Transverse colon (tissue), 3 donors: ENCODE measurements around the gene PRKG1.

Source experiments
- CTCF ChIP-seq, 5 experiments: fragments of 200-600 bp in 3 of 5; fragments of 450-650 bp in 2 of 5; sonication (generic) in 3 of 5; IDR thresholded peaks; 1 replicate in 2 of 5; 2 replicates in 3 of 5; pipeline ENCODE4 v1.5.1; 2016 to 2017; ENCODE audit warnings: antibody characterized with exemption in 5 of 5, inconsistent platforms in 3 of 5, mild to moderate bottlenecking in 2 of 5, moderate library complexity in 1 of 5
- EP300 ChIP-seq: sonication (generic); formaldehyde crosslinking; IDR thresholded peaks from one replicate; pipeline ENCODE4 v1.6.1; 2017; ENCODE audit warnings: antibody characterized with exemption, low read depth
- POLR2A ChIP-seq: fragments of 450-650 bp; IDR thresholded peaks from one replicate; pipeline ENCODE4 v1.6.1; 2016; ENCODE audit warnings: antibody characterized with exemption, mild to moderate bottlenecking, moderate library complexity

- TF ChIP-seq EP300, result no peak
- no peak for TF ChIP-seq CTCF (IDR thresholded peaks at IDR 0.05)
- TF ChIP-seq POLR2A, result no peak
Observed at GRCh38 chr10:51773681-51774080, 699.4 kb downstream of the PRKG1 start.
